Measurements from ENCODE around the gene NLRP4.

NLRP4 gene, protein sequence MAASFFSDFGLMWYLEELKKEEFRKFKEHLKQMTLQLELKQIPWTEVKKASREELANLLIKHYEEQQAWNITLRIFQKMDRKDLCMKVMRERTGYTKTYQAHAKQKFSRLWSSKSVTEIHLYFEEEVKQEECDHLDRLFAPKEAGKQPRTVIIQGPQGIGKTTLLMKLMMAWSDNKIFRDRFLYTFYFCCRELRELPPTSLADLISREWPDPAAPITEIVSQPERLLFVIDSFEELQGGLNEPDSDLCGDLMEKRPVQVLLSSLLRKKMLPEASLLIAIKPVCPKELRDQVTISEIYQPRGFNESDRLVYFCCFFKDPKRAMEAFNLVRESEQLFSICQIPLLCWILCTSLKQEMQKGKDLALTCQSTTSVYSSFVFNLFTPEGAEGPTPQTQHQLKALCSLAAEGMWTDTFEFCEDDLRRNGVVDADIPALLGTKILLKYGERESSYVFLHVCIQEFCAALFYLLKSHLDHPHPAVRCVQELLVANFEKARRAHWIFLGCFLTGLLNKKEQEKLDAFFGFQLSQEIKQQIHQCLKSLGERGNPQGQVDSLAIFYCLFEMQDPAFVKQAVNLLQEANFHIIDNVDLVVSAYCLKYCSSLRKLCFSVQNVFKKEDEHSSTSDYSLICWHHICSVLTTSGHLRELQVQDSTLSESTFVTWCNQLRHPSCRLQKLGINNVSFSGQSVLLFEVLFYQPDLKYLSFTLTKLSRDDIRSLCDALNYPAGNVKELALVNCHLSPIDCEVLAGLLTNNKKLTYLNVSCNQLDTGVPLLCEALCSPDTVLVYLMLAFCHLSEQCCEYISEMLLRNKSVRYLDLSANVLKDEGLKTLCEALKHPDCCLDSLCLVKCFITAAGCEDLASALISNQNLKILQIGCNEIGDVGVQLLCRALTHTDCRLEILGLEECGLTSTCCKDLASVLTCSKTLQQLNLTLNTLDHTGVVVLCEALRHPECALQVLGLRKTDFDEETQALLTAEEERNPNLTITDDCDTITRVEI

DNA sequence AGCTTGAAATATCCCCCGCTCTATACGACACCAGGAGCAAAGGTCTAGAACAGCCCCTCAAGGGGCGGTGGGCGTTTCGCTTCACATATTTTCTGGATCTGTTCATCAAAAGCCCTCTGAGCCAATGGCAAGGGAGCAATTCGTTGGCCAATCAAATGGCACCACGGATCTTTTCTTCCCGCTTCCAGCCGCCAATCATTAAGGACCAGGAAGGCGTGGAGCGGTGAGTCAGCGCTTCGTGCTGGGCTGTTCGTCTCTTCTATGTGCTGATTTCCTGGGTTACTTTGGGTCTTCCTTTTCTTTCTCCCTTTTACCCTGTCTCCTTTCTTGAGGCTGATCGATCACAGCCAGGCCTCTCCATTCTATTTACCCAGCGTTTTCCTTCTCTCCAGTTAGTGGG, at the start of gene NLRP4:
NLRP4 (plus strand) TSS at position 201 of the 400 bp plus-strand sequence. CDS start 15,541 bp downstream, outside the sequence.
- no peak for DNase-seq

DNA sequence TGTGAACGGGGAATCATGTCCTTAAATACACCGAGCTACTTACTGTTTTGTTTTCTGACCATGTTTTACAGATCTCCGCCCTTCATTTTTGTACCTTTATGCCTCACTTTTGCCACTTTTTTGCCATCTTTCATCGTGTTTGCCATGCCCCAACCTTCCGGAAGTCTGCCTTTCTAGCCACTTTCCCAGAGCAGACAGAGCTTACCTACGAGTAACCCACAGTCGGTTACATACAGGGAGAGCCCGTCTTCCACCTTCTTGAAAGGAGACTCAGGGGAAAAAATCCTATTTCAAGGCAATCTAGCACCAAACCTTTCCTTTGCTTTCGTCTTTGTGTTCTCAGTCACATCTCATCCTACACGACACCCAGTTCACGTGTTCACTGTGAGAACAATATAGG, 41.3 kb upstream of the NLRP4 start:
- DNase-seq, result no peak

GRCh38 chr19:55801416-55801815, 34.9 kb upstream of the NLRP4 start:
- DNase-seq, result no peak

- no peak for DNase-seq
These were observed 34.1 kb upstream of the NLRP4 start for GRCh38 chr19:55802281-55802680.

DNA sequence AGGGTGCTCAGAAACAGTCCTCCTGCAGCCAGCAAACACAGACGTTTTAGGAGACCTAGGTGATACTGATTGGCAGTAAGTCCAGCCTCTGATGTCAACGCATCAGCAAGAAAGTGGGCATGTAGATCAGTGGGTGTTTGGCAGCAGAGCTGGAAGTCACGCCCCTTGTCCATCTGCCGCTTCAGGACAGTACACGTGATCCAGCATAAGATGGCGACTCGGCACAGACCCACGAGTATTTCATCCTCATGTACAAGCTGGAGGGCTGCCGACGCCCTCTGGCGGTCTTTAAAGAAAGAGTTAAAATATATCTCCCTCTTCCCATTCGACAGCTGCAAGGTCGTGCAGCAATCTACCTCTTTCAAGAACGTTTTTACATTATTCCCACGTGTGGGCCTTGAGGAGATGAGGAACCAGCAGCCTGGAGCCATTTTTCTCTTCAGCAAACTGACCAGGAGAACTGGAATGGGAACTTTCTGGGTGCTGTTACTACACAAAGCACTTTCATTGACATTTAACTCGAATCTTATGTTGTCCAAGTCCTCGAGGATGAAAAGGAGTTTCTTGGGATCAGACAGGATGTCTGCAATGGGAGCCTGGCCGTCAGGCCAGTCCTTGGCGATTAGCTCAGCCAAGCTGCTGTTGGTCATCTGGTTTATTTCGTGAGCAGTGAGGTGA, 26.8 kb upstream of the NLRP4 start:
- DNase-seq, result peak; percentile 51

DNA sequence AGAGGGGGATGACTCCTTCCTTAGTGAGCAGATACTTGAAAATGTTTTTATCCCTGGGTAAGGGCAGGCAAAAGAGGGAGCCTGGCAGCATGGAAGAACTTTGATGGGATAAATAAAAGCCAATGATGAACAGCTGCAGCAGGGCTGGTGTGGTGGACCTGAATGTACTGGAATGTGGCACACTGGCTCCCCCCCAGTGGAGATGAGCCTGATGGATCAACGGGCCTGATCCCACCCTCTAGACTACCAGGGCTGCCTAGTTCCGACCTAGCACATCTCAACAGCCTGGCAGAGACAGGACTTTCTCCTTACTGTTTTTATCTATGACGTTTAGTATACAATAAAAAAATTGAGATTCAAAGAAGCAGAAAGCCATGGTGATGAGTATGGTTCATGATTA, 25.0 kb upstream of the NLRP4 start:
- DNase-seq, result no peak

DNA sequence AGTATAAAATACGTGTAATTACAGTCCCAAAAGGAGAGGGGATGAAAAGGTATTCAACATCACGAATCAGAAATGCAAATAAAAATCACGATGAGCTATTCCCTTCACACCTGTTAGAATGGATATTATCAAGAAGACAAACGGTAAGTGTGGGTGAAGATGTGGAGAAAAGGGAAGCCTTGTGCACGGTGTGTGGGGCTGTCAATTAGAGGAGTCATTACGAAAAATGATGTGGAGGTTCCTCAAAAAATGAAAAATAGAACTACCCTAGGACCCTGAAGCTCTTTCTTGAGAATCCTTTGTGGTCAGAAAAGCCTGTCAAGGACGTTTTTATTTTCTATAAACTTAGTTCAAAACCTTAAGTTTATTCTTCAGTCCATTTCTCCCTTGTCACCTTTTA, 23.9 kb upstream of the NLRP4 start:
- DNase-seq, result no peak

GRCh38 chr19:55813906-55814305, 22.4 kb upstream of the NLRP4 start:
- no peak for DNase-seq

DNA sequence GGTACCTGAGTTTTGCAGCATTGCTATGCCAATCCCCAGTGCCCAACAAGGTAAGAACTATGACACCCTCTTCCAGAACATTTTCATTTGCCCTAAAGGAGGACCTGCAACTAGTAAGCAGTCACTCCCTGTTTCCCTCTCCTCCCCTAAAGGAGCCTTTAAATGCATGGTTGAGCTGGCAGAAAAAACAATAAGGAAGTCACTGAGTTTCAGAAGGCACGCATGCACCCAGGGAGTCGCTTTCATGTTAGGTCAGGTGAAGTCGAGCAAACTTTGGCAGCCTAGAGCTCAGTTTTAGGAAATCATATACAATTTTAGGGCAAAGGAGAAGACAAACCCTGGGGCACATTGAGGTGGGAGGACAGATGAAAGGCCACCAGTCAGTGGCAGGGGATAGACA, 16.3 kb upstream of the NLRP4 start:
- DNase-seq, result no peak

- no peak for DNase-seq
These were observed 5.7 kb upstream of the NLRP4 start for GRCh38 chr19:55830656-55831055.

DNA sequence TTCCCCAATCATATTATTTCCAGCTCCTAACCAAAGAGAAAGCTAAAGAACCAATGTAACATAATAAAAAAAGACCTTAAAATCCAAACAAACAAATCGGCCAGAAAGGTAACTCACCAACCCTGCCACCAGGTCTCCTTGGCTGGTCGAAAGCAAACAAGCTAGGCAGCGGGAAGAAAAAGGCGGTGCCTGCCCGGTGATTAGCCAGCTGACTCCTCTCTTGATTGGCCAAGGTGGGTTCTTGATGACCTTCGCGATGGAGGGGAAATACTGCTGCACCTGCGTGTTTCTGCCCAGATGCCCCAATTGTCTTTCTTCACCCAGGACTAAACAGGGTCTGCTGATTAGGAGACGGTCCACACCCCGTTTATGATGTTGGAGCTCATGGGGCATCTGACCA, 4.5 kb upstream of the NLRP4 start, which contains the start of gene NLRP11:
NLRP11 (minus strand) TSS at position 154 of the 400 bp plus-strand sequence. CDS start 13,825 bp downstream, outside the sequence.
- DNase-seq, result no peak

DNA sequence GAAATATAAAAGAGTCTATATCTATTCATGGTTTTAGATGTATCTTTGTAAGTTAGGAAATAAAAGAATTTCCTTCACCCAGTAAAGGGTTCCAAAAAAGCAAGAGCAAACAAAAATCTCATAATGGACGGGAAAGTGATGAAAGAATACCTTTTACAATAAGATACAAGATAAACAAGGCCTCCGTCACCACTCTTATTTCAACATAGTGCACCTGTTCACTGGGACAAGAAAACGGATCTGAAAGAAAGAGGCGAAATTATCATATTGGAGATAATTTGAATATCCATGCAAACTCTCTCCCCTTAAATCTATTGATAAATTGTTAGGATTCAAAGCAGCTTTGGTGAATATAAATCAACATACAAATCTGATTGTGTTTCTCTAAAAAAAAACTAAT, 3.7 kb upstream of the NLRP4 start:
- no peak for DNase-seq

GRCh38 chr19:55838251-55838650, 1.9 kb downstream of the NLRP4 start:
- DNase-seq, result no peak

DNA sequence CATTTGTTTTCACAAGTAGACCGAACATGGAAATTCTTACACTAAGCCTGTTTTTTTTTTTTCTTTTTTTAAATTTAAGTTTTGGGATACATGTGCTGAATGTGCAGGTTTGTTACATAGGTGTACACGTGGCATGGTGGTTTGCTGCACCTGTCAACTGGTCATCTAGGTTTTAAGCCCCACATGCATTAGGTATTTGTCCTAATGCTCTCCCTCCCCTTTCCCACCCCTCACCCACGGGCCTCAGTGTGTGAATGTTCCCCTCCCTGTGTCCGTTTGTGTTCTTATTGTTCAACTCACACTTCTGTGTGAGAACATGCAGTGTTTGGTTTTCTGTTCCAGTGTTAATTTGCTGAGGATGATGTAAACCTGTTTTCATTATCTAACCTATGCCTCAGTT, 2.6 kb downstream of the NLRP4 start:
- DNase-seq, result no peak

DNA sequence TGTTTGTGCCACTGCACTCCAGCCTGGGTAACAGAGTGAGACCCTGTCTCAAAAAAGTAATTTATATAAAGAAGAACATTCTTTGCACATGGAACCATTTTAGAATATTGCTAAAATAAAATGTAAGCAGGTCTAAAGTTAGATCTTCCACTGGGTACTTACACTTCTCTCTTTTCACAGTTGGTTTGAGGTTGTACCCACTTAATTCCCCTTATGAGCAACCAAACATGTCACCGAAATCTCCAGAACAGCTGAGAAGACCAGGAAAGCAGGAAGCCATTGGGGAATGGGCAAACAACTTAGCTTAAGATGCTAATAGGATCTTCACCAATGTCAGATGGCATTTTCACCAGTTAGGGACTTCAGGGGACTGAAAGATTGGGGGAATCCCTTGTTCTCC, 18.8 kb downstream of the NLRP4 start:
- DNase-seq, result no peak

DNA sequence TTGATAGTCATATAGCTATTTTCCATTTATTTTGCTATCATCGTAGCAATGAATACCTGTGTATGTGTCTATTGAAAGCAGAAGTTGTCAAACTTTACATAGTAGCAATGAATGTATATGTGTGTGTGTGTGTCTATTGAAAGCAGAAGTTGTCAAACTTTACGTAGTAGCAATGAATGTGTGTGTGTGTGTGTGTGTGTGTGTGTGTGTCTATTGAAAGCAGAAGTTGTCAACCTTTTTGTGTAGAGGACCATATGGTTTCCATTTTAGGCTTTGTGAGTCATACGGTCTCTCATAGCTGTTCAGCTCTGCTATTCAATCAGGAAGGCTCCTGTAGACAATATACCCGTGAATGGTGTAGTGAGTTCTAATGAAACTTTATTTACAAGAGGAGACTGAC, 20.8 kb downstream of the NLRP4 start:
- DNase-seq, result no peak

DNA sequence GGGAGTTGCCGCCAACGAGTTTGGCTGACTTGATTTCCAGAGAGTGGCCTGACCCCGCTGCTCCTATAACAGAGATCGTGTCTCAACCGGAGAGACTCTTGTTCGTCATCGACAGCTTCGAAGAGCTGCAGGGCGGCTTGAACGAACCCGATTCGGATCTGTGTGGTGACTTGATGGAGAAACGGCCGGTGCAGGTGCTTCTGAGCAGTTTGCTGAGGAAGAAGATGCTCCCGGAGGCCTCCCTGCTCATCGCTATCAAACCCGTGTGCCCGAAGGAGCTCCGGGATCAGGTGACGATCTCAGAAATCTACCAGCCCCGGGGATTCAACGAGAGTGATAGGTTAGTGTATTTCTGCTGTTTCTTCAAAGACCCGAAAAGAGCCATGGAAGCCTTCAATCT, 21.6 kb downstream of the NLRP4 start:
- no peak for DNase-seq

DNA sequence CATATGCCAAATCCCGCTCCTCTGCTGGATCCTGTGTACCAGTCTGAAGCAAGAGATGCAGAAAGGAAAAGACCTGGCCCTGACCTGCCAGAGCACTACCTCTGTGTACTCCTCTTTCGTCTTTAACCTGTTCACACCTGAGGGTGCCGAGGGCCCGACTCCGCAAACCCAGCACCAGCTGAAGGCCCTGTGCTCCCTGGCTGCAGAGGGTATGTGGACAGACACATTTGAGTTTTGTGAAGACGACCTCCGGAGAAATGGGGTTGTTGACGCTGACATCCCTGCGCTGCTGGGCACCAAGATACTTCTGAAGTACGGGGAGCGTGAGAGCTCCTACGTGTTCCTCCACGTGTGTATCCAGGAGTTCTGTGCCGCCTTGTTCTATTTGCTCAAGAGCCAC, 22.1 kb downstream of the NLRP4 start:
- no peak for DNase-seq

DNA sequence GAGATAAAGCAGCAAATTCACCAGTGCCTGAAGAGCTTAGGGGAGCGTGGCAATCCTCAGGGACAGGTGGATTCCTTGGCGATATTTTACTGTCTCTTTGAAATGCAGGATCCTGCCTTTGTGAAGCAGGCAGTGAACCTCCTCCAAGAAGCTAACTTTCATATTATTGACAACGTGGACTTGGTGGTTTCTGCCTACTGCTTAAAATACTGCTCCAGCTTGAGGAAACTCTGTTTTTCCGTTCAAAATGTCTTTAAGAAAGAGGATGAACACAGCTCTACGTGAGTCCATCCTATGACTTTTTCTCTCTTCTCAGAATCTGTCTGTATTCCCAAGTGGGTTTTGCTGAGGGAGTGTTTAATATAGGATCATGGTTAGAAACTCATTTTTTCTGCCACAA, 22.6 kb downstream of the NLRP4 start:
- DNase-seq, result no peak

GRCh38 chr19:55866521-55866920, 30.2 kb downstream of the NLRP4 start:
- no peak for DNase-seq

GRCh38 chr19:55867101-55867500, 30.8 kb downstream of the NLRP4 start:
- no peak for DNase-seq

DNA sequence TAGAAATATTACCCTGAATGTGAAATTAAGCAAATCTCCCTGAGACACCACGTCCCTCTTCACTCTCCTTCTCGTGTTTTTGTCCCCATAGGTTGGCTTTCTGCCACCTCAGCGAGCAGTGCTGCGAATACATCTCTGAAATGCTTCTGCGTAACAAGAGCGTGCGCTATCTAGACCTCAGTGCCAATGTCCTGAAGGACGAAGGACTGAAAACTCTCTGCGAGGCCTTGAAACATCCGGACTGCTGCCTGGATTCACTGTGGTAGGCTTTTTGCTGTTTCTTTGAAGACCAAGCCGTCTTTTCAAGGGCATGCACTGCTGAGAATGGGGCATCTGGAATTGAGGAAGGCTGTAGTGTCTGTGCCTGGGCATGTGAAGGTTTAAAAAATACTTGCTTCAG, 34.4 kb downstream of the NLRP4 start:
- no peak for DNase-seq

DNA sequence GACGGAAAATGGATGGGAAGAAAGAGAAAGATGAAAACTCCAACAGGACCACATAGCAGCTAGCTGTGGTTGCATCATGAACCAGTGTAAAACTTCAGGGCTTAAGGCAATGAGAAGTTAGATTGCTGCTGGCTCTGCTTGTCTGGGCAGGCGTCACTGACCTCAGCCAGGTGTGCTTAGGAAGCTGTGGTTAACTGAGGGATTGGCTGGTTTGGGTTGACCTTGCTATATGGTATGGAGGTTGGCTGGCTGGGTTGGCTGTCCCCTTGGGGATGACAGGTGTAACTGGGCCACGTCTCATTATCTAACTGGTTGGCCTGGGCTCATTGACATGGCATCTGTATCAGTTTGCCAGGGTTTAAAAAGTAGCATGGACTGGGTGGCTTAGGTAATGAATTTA, 40.9 kb downstream of the NLRP4 start:
- no peak for DNase-seq

Measured in activated CD4-positive, alpha-beta T cell treated with anti-CD3 and anti-CD28 coated beads, Interleukin-2, Interleukin-6, amounts not matched to agents 100 ng/mL and 50 ng/mL, durations not matched to agents 16 hours and 8 hours (primary cell).